HepG2 (cell line): ENCODE measurements around the gene RBM14. TPM values are rescaled to one million over a fixed set of nuclear protein-coding genes. Genes with fewer than 3 reads are reported as not detected.

Source experiments
- ATAC-seq: fragments of 200-7000 bp; cut with Tn5 transposase; 3 replicates; pipeline ENCODE4 v1.9.1; 2020; ENCODE audit warnings: mild to moderate bottlenecking, moderate library complexity
- BruUV-seq: library from RNA; stranded (reverse); fragments of 400-500 nt; replicated peaks from 2 replicates; lab custom pipeline; 2021; lab: Mats Ljungman, UMichigan
- CTCF ChIA-PET: fragments of 300-600 bp; formaldehyde crosslinking; extraction: SDS; loops from one replicate; lab custom pipeline; 2021; ENCODE audit warnings: low total read pairs, inconsistent platforms, low intra/inter-chr PET ratio; lab: Yijun Ruan, JAX
- POLR2A ChIA-PET: fragments of 350-600 bp; sonication (Branson Sonifier 250); formaldehyde crosslinking; loops from one replicate; lab custom pipeline; 2020; ENCODE audit warnings: antibody characterized with exemption, inconsistent platforms; lab: Yijun Ruan, JAX
- DNase-seq: peaks from one replicate; pipeline ENCODE4 v3.0.0-alpha.2; 2015; ENCODE audit warnings: low spot score
- FAIRE-seq: peaks from 3 replicates; lab custom pipeline; 2011; peaks lifted over from hg19 to GRCh38; lab: Jason Lieb, UNC
- H2AFZ ChIP-seq: one replicate; pipeline ENCODE4 v1.6.1; 2011; ENCODE audit warnings: low read length, inconsistent platforms
- H3K27ac ChIP-seq: fragments of 300-600 bp; 3 replicates; pipeline ENCODE4 v1.8.0; 2011; ENCODE audit warnings: mixed run types, mild to moderate bottlenecking, mixed read lengths, low read length, inconsistent platforms; ENCODE audit not compliant: insufficient read depth; ENCODE audit errors: extremely low read length
- H3K27me3 ChIP-seq, 2 experiments: fragments of 200-600 bp in 1 of 2; 2 replicates in 1 of 2; 3 replicates in 1 of 2; pipeline versions ENCODE4 v1.6.0 to v1.8.0; 2011; ENCODE audit warnings: low read length in 2 of 2, mild to moderate bottlenecking in 2 of 2, moderate library complexity in 2 of 2, inconsistent platforms in 1 of 2; ENCODE audit not compliant: insufficient read depth in 2 of 2, control insufficient read depth in 1 of 2
- H3K36me3 ChIP-seq, 2 experiments: fragments of 200-600 bp in 1 of 2; replicated peaks in 1 of 2; 2 replicates in 1 of 2; 3 replicates in 1 of 2; pipeline versions ENCODE4 v1.5.1 to v1.8.0; 2011; ENCODE audit warnings: low read length in 2 of 2, inconsistent platforms in 1 of 2; ENCODE audit not compliant: insufficient read depth in 2 of 2, control insufficient read depth in 1 of 2
- H3K4me1 ChIP-seq: 2 replicates; pipeline ENCODE4 v1.5.1; 2012; ENCODE audit warnings: low read length, inconsistent platforms; ENCODE audit not compliant: insufficient read depth
- H3K4me2 ChIP-seq: 2 replicates; pipeline ENCODE4 v1.6.0; 2011; ENCODE audit warnings: low read depth, low read length, inconsistent platforms
- H3K4me3 ChIP-seq, 3 experiments: fragments of 200-600 bp in 1 of 3; sonication (generic), shearing (Covaris generic) in 1 of 3; replicated peaks in 1 of 3; 2 replicates each; pipeline ENCODE4 v1.5.1; 2011 to 2016; ENCODE audit warnings: low read length in 3 of 3, inconsistent platforms in 2 of 3, low read depth in 2 of 3, mild to moderate bottlenecking in 2 of 3, control low read depth in 1 of 3, mixed read lengths in 1 of 3; ENCODE audit not compliant: insufficient read depth in 1 of 3
- H3K79me2 ChIP-seq: one replicate; pipeline ENCODE4 v1.6.1; 2011; ENCODE audit warnings: low read length, inconsistent platforms; ENCODE audit not compliant: insufficient read depth
- H3K9ac ChIP-seq: 2 replicates; pipeline ENCODE4 v1.6.0; 2011; ENCODE audit warnings: mild to moderate bottlenecking, low read depth, low read length, inconsistent platforms; ENCODE audit not compliant: insufficient read depth
- H3K9me3 ChIP-seq: 2 replicates; pipeline ENCODE4 v1.5.1; 2012; ENCODE audit warnings: mild to moderate bottlenecking, low read length
- H4K20me1 ChIP-seq: 2 replicates; pipeline ENCODE4 v1.6.0; 2011; ENCODE audit warnings: inconsistent platforms, mild to moderate bottlenecking, low read length, moderate library complexity; ENCODE audit not compliant: insufficient read depth
- HDAC2 ChIP-seq: sonication (generic); formaldehyde crosslinking; IDR thresholded peaks from 2 replicates; pipeline ENCODE4 v1.4.0; 2020; ENCODE audit warnings: missing genetic modification reagents
- ISL2 ChIP-seq: sonication (generic); formaldehyde crosslinking; IDR thresholded peaks from 2 replicates; pipeline ENCODE4 v1.5.0; 2020; ENCODE audit warnings: missing genetic modification reagents
- JUND ChIP-seq: sonication (generic); formaldehyde crosslinking; IDR thresholded peaks from 2 replicates; pipeline ENCODE4 v1.8.0; 2022; ENCODE audit warnings: mild to moderate bottlenecking, missing genetic modification reagents
- KAT2B ChIP-seq: fragments of 150-350 bp; IDR thresholded peaks from 2 replicates; pipeline ENCODE4 v1.6.1; 2014; ENCODE audit warnings: low read depth, low read length, borderline replicate concordance
- LCORL ChIP-seq, 2 experiments: fragments of 450-650 bp in 1 of 2; sonication (generic) in 1 of 2; formaldehyde crosslinking in 1 of 2; IDR thresholded peaks; 2 replicates each; pipeline versions ENCODE4 v1.5.0 to v1.6.1; 2017 to 2020; ENCODE audit warnings: antibody characterized with exemption in 1 of 2, missing genetic modification reagents in 1 of 2
- MIXL1 ChIP-seq: IDR thresholded peaks from 2 replicates; pipeline ENCODE4 v1.6.1; 2016
- NAIF1 ChIP-seq: sonication (generic); formaldehyde crosslinking; IDR thresholded peaks from 2 replicates; pipeline ENCODE4 v1.5.0; 2020; ENCODE audit warnings: mild to moderate bottlenecking, missing genetic modification reagents, borderline replicate concordance
- NR2C2 ChIP-seq: sonication (generic); formaldehyde crosslinking; IDR thresholded peaks from 2 replicates; pipeline ENCODE4 v1.4.0; 2020; ENCODE audit warnings: missing genetic modification reagents, mild to moderate bottlenecking, moderate library complexity, borderline replicate concordance
- RXRA ChIP-seq: sonication (generic); formaldehyde crosslinking; IDR thresholded peaks from 2 replicates; pipeline ENCODE4 v1.5.1; 2020; ENCODE audit warnings: missing genetic modification reagents
- SALL2 ChIP-seq: sonication (generic); formaldehyde crosslinking; IDR thresholded peaks from 2 replicates; pipeline ENCODE4 v1.8.1; 2023; ENCODE audit warnings: mild to moderate bottlenecking, missing genetic modification reagents, inconsistent platforms
- SIN3A ChIP-seq: IDR thresholded peaks from 2 replicates; pipeline ENCODE4 v1.6.1; 2011; ENCODE audit warnings: low read depth, mild to moderate bottlenecking, control low read depth, low read length, borderline replicate concordance
- SMAD1 ChIP-seq: sonication (generic); formaldehyde crosslinking; IDR thresholded peaks from 2 replicates; pipeline ENCODE4 v1.4.0; 2020; ENCODE audit warnings: missing genetic modification reagents, low read depth, mild to moderate bottlenecking, borderline replicate concordance
- TEAD3 ChIP-seq: optimal IDR thresholded peaks from 2 replicates; pipeline ENCODE3; 2016; ENCODE audit warnings: borderline replicate concordance
- U2AF1 ChIP-seq: fragments of 200-400 bp; formaldehyde crosslinking; optimal IDR thresholded peaks from 2 replicates; pipeline ENCODE3; 2017; ENCODE audit warnings: mild to moderate bottlenecking, low read depth, low read length
- ZNF143 ChIP-seq: sonication (generic); formaldehyde crosslinking; IDR thresholded peaks from 2 replicates; pipeline ENCODE4 v1.4.0; 2020; ENCODE audit warnings: missing genetic modification reagents
- ZNF160 ChIP-seq: sonication (generic); formaldehyde crosslinking; IDR thresholded peaks from 2 replicates; pipeline ENCODE4 v1.8.0; 2022; ENCODE audit warnings: mild to moderate bottlenecking, inconsistent platforms, missing genetic modification reagents
- ZNF3 ChIP-seq: IDR thresholded peaks from 2 replicates; pipeline ENCODE4 v1.7.0; 2017; ENCODE audit warnings: inconsistent platforms
- ZNF761 ChIP-seq: sonication (generic); formaldehyde crosslinking; conservative IDR thresholded peaks from 2 replicates; pipeline ENCODE4 v1.4.0; 2020; ENCODE audit warnings: mild to moderate bottlenecking, missing genetic modification reagents
- WGBS: methylation state at CpG from one replicate; pipeline ENCODE4 v1.1.6; 2017; ENCODE audit warnings: low lambda C conversion rate; 5-methylcytosine and 5-hydroxymethylcytosine counted together
- in situ Hi-C: cut with HindIII; loops from 2 replicates; pipeline ENCODE4 v1.10.0; 2017; ENCODE audit warnings: low pct_unique_long_range_greater_than_20kb; ENCODE audit not compliant: extremely low pct_ligation_motif_present
- intact Hi-C: fragments of 100-400 bp; cut with micrococcal nuclease; formaldehyde crosslinking; loops from one replicate; pipeline ENCODE4 v1.10.0; 2022; ENCODE audit not compliant: unreplicated experiment
- polyA plus RNA-seq, 8 experiments: library from polyadenylated mRNA; depleted of rRNA in 3 of 8; stranded (reverse) in 7 of 8; unstranded in 1 of 8; fragments of >200 nt; fragmentation: Illumina TruSeq in 4 of 8; extraction: Trizol in 4 of 8; gene quantifications; 2 replicates each; pipeline versions ENCODE4 v1.2.1 to v1.2.3, GENCODE V29; 2011 to 2016; ENCODE audit warnings: low read depth in 4 of 8, missing spikeins in 1 of 8, mixed read lengths in 1 of 8; ENCODE audit not compliant: insufficient read depth in 1 of 8
- total RNA-seq, 5 experiments: library from RNA; depleted of rRNA; stranded (reverse); fragments of >200 nt; fragmentation: Illumina TruSeq; extraction: Trizol; gene quantifications; 2 replicates each; pipeline ENCODE4 v1.2.3, GENCODE V29; 2016; ENCODE audit warnings: low read depth in 1 of 5
- TF ChIP-seq, protein P1 (sequence below): IDR thresholded peaks from 2 replicates; pipeline ENCODE4 v1.4.0; 2020; ENCODE audit warnings: mild to moderate bottlenecking, missing genetic modification reagents

Gene RBM14
- total and polyA plus RNA-seq, 2 of the 13 experiments (the other 11 are each of a cell fraction or from before 2014, with no cell fraction given) = 12.7 to 44.1 TPM

DNA sequence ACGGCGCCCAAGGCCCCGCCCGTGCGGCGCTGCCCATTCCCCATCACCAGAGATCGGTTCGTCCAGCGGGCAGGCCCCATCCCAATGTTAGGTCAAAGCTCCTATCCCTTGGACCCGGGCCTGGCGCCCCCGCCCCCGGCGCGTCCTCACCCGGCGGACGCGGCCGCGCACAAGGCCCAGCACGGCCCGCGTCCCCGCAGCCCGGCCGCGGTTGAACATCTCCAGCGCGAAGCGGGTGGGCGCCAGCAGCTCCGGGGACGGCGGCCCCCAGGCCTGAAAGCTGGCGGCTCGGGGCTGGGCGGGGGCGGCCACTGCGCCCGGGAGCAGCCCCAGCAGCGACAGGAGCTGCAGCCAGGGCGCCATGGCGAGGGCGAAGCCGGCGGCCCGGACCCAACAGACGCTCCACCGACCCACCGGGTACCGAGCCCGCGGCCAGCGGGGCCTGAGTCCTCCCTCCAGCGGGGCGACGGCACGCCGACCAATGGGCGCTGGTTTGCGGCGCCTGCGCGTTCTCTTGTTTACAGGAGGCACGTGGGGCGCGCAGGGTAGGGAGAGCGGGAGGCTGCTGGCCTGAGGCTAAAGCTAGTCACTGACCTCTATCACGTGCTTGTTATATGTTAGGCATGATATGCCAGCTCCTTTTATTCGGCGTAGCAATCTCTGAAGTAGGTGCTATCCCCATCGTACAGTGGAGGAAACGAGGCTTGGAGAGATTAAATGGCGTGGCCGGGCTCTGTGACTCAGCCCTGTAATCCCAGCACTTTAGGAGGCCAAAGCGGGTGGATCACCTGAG, 48.1 kb upstream of the RBM14 start, which contains the start of gene CTSF:
TSS of gene CTSF (minus strand) at position 483 of the 793 bp plus-strand sequence. CDS start at position 363, 120 bp downstream.
- Histone ChIP-seq H3K27ac (no peak within 1 kb of the TSS), H3K36me3 (no peaks in the 10 kb centered on the region), H2AFZ (no peak within 1 kb of the TSS), H3K4me2 (no peak within 1 kb of the TSS), H4K20me1 (no peaks in the 10 kb centered on the region), H3K4me3 (no peak within 1 kb of the TSS)
- no peak for ATAC-seq
- DNase-seq = no peak
- CTCF ChIA-PET = no interaction called here
- intact Hi-C loops = no loop called here
- TF ChIP-seq ISL2 = no peak
- no peak for TF ChIP-seq SALL2
- TF ChIP-seq NR2C2 (CRISPR knock-in tag) = no peak
- no peak for TF ChIP-seq MIXL1 (CRISPR knock-in tag)
- TF ChIP-seq ZNF3 (CRISPR knock-in tag) = no peak
- no peak for TF ChIP-seq RXRA (CRISPR knock-in tag)
- no peak for TF ChIP-seq HDAC2 (CRISPR knock-in tag)
- TF ChIP-seq KAT2B = no peak
- no peak for TF ChIP-seq ZNF761 (CRISPR knock-in tag)
- no peak for TF ChIP-seq ZNF143 (CRISPR knock-in tag)
- TF ChIP-seq LCORL (IDR thresholded peaks at IDR 0.05) = no peak
- no peak for TF ChIP-seq LCORL (CRISPR knock-in tag; IDR thresholded peaks at IDR 0.05)
- TF ChIP-seq, protein P1, sequence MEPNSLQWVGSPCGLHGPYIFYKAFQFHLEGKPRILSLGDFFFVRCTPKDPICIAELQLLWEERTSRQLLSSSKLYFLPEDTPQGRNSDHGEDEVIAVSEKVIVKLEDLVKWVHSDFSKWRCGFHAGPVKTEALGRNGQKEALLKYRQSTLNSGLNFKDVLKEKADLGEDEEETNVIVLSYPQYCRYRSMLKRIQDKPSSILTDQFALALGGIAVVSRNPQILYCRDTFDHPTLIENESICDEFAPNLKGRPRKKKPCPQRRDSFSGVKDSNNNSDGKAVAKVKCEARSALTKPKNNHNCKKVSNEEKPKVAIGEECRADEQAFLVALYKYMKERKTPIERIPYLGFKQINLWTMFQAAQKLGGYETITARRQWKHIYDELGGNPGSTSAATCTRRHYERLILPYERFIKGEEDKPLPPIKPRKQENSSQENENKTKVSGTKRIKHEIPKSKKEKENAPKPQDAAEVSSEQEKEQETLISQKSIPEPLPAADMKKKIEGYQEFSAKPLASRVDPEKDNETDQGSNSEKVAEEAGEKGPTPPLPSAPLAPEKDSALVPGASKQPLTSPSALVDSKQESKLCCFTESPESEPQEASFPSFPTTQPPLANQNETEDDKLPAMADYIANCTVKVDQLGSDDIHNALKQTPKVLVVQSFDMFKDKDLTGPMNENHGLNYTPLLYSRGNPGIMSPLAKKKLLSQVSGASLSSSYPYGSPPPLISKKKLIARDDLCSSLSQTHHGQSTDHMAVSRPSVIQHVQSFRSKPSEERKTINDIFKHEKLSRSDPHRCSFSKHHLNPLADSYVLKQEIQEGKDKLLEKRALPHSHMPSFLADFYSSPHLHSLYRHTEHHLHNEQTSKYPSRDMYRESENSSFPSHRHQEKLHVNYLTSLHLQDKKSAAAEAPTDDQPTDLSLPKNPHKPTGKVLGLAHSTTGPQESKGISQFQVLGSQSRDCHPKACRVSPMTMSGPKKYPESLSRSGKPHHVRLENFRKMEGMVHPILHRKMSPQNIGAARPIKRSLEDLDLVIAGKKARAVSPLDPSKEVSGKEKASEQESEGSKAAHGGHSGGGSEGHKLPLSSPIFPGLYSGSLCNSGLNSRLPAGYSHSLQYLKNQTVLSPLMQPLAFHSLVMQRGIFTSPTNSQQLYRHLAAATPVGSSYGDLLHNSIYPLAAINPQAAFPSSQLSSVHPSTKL = no peak
- TF ChIP-seq TEAD3 (CRISPR knock-in tag) = no peak
- TF ChIP-seq U2AF1 = no peak
- no peak for TF ChIP-seq NAIF1 (CRISPR knock-in tag)
- no peak for TF ChIP-seq SMAD1
- no peak for TF ChIP-seq SIN3A
- TF ChIP-seq ZNF160 (CRISPR knock-in tag) = no peak
- TF ChIP-seq JUND = no peak
- TF ChIP-seq, all 625 proteins: peak for 0
- WGBS = 58% methylated on average over 9 of the region's 77 CpGs
- FAIRE-seq = no peak
- Histone ChIP-seq H3K9ac (no peak within 1 kb of the TSS), H3K79me2 (no peaks in the 10 kb centered on the region), H3K27me3 (peaks cover 3 to 43% of the 10 kb centered on the region in 2 experiments; a peak in 4 of 5 replicates), H3K9me3 (no peaks in the 10 kb centered on the region), H3K4me1 (no peaks in the 10 kb centered on the region)
- BruUV-seq = no TSS peak
- POLR2A ChIA-PET = no interaction called here
- in situ Hi-C loops = loop anchor here (25.0 kb wide), 1 partner anchor 269 kb away; the partner anchor contains the start of gene RCE1
